GM18870 (cell line): Measurements from ENCODE around the gene MPIG6B.
"Not testable (repeated sequence)": the region's sequence is repeated elsewhere in the genome, so short reads cannot be mapped to it uniquely, and the experiment has no call there.

Experiments
- ATAC-seq: cut with Tn5 transposase; IDR thresholded peaks from one replicate; pipeline ENCODE4 v1.9.1; 2021; ENCODE audit warnings: moderate library complexity; ENCODE audit not compliant: unreplicated experiment

Gene MPIG6B

GRCh38 chr6:31700740-31701401, 22.3 kb upstream of the MPIG6B start:
- no peak for ATAC-seq

- ATAC-seq = no peak
Measured at GRCh38 chr6:31701666-31702404, 21.3 kb upstream of the MPIG6B start.

GRCh38 chr6:31702405-31702818, 20.8 kb upstream of the MPIG6B start:
- no peak for ATAC-seq

GRCh38 chr6:31702819-31703716, 20.1 kb upstream of the MPIG6B start, which contains the start of gene ABHD16A:
Gene ABHD16A, minus strand, starts transcription at chr6:31703324. Its CDS starts 43 bp downstream, at chr6:31703281.
- ATAC-seq = peak; percentile 64

- no peak for ATAC-seq
Measured at GRCh38 chr6:31705931-31706330, 17.2 kb upstream of the MPIG6B start.

- no peak for ATAC-seq
Measured at GRCh38 chr6:31706599-31706998, 16.6 kb upstream of the MPIG6B start, which contains the start of gene LY6G6F. Gene LY6G6F, plus strand, starts transcription at chr6:31706866. Its CDS starts 41 bp downstream, at chr6:31706907.

GRCh38 chr6:31707701-31708100, 15.5 kb upstream of the MPIG6B start:
- ATAC-seq = no peak

- ATAC-seq = no peak
Measured at GRCh38 chr6:31708224-31708623, 14.9 kb upstream of the MPIG6B start.

GRCh38 chr6:31709157-31709556, 14.0 kb upstream of the MPIG6B start:
- ATAC-seq = not testable (repeated sequence)

GRCh38 chr6:31710523-31711219, 12.5 kb upstream of the MPIG6B start:
- no peak for ATAC-seq

GRCh38 chr6:31711233-31711632, 11.9 kb upstream of the MPIG6B start:
- no peak for ATAC-seq

- no peak for ATAC-seq
Measured at GRCh38 chr6:31712296-31712695, 10.9 kb upstream of the MPIG6B start.

GRCh38 chr6:31713465-31713864, 9.7 kb upstream of the MPIG6B start:
- ATAC-seq = no peak

- ATAC-seq = no peak
Measured at GRCh38 chr6:31713991-31714684, 9.0 kb upstream of the MPIG6B start.

GRCh38 chr6:31715022-31715958, 7.9 kb upstream of the MPIG6B start, which contains the start of gene LY6G6D:
Gene LY6G6D, plus strand, starts transcription at chr6:31715348. Its CDS starts 8 bp downstream, at chr6:31715356.
- no peak for ATAC-seq

- no peak for ATAC-seq
Measured at GRCh38 chr6:31717499-31718222, 5.5 kb upstream of the MPIG6B start.

- no peak for ATAC-seq
Measured at GRCh38 chr6:31718265-31718664, 4.9 kb upstream of the MPIG6B start.

GRCh38 chr6:31719001-31719400, 4.2 kb upstream of the MPIG6B start:
- no peak for ATAC-seq
